Measurements from ENCODE around the gene SCN8A. TPM values are rescaled to one million over a fixed set of nuclear protein-coding genes. Genes with fewer than 3 reads are reported as not detected.

The SCN8A gene
- total and polyA plus RNA-seq, 9 donors, result 0.24 to 1.2 (median 0.63) TPM

DNA sequence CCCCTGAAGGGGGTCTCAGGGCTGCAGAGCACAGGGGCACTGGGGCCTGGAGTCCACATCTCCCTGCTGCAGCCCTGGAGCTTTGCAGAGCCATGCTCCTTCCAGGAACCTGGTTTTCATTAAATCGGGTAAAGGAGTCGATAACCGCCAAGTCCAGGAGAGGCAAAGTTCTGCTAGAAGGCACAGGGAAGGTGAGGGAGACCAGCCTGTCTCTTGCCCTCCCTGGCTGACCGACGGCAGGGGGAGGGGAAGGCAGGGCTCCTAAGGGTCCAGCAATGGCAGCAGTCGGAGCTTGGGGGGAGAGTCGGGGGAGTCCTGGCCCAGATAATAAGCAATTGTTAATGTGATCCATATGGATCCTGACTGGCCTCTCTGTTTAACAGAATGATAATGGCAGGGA lies 254.4 kb downstream of the SCN8A start:
- H3K4me1 ChIP-seq (ENCODE audit: control insufficient read depth, insufficient read depth, low read length), result peaks cover 49% of the 10 kb centered on the region
- H3K4me3 ChIP-seq (ENCODE audit: low read length), result no peak overlapping the region
- 24% methylated on average over 7 of the region's 7 CpGs for WGBS (ENCODE audit: insufficient coverage)
- no peaks in the 10 kb centered on the region for H3K36me3 ChIP-seq (ENCODE audit: control insufficient read depth, insufficient read depth, low read length)
- DNase-seq, result peak; percentile 43
- no peak overlapping the region for H3K27ac ChIP-seq (ENCODE audit: low read length)
- H3K27me3 ChIP-seq (ENCODE audit: control insufficient read depth, insufficient read depth, low read length), result peaks cover 60% of the 10 kb centered on the region
- H3K9me3 ChIP-seq (replicated peaks; ENCODE audit: control insufficient read depth, low read depth, low read length), result no peaks in the 10 kb centered on the region

DNA sequence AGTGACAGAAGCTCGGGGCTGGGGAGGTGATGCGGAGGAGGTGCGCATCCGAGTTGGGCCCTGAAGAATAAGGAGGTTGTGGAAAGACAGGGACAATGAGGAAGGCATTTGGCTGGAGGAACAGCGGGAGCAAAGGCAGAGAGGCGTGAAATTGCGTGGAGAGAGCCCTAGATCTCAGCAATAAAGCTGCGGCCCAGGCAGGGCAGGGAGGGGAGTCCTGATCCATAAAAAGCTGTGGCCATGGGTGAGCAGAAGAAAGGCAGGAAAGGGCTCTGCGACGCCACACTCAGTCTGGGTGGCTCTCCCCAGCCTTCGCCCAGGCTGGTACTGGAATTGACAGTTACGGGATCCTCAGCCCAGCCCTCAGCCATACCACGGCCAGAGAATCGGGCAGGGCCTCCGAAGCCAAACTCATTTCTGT lies 255.2 kb downstream of the SCN8A start:
- no peaks in the 10 kb centered on the region for H3K36me3 ChIP-seq (ENCODE audit: control insufficient read depth, insufficient read depth, low read length)
- no peak overlapping the region for H3K4me3 ChIP-seq (ENCODE audit: low read length)
- DNase-seq, result no peak
- peak overlapping the region; percentile 51 for H3K27ac ChIP-seq (ENCODE audit: low read length)
- no peaks in the 10 kb centered on the region for H3K9me3 ChIP-seq (replicated peaks; ENCODE audit: control insufficient read depth, low read depth, low read length)
- WGBS (ENCODE audit: insufficient coverage), result 57% methylated on average over 10 of the region's 15 CpGs
- H3K4me1 ChIP-seq (ENCODE audit: control insufficient read depth, insufficient read depth, low read length), result peaks cover 49% of the 10 kb centered on the region
- H3K27me3 ChIP-seq (ENCODE audit: control insufficient read depth, insufficient read depth, low read length), result peaks cover 63% of the 10 kb centered on the region

DNA sequence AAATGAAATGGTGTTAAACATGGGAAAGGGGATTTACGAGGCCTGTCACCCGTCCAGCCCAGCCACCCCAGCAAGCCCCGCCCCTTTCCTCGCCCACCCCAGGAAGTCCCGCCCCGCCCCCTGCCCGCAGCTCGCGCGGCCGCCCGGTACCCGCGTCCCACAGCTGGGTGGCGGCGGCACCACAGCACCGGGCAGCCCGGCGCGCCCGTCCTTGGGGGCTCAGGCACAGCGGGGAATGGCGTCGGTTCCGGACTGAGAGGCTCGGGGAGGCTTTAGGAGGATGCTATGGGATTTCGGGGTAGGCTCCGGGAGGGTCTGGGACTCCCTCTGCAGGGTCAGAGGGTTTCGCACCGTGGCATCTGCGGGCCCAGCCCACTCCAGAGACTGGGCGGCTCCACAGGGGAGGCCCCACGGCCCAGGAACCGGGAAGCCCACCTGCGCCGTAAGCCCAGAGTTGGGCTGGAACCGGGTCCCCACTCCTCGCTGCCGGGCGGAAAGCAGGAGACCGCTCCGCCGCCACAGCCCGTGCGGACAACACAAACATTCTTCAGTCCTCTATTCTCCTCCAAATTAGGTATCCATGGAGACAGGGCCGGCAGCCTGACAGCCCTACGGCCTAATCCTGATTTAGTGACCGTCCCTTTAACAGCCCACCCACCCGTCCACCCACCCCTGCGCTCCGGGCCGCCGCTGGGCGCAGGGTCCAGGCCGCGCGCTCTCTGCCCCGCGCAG lies 256.0 kb downstream of the SCN8A start:
- H3K27ac ChIP-seq (ENCODE audit: low read length), result peak overlapping the region; percentile 67
- H3K27me3 ChIP-seq (ENCODE audit: control insufficient read depth, insufficient read depth, low read length), result peaks cover 59% of the 10 kb centered on the region
- H3K4me1 ChIP-seq (ENCODE audit: control insufficient read depth, insufficient read depth, low read length), result peaks cover 47% of the 10 kb centered on the region
- H3K9me3 ChIP-seq (replicated peaks; ENCODE audit: control insufficient read depth, low read depth, low read length), result no peaks in the 10 kb centered on the region
- peak overlapping the region; percentile 63 for H3K4me3 ChIP-seq (ENCODE audit: low read length)
- H3K36me3 ChIP-seq (ENCODE audit: control insufficient read depth, insufficient read depth, low read length), result no peaks in the 10 kb centered on the region
- DNase-seq, result peak; percentile 70
- WGBS (ENCODE audit: insufficient coverage), result under 1% methylated on average over 52 of the region's 59 CpGs

DNA sequence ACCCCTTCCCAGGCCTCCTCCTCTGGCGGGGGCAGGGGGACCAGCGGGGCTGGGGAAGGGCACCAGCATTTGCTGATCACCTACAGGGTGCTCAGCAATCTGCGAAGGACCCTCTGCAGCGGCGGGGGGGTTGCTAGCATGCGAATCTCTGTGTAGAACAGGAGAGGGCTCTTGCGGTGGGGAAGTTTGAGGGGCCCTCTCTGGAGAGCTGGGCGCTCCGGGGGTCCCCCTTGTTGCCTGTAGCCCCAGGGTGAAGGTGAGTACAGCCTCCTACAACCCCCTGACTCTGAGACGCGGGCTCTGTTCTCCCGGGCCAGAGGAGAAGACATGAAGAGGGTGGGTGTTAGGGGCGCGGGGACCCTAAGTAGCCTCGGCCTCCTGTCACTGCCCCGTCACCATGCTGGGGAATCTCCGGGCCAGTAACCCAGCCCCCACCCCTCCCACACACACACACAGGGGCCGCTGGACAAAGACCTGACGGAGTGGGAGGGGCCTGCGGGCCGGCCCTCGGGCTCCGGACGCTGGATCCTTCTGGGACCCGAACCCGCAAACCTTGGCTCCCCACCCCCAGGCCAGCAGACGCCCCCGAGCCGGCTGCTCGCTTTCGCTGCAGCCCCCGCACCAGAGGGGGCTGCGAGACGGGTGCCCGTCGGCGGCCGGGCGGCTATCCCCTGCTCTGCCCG lies 256.8 kb downstream of the SCN8A start:
- peak overlapping the region; percentile 76 for H3K27ac ChIP-seq (ENCODE audit: low read length)
- WGBS (ENCODE audit: insufficient coverage), result 0% methylated on average over 17 of the region's 40 CpGs
- H3K4me1 ChIP-seq (ENCODE audit: control insufficient read depth, insufficient read depth, low read length), result peaks cover 53% of the 10 kb centered on the region
- H3K4me3 ChIP-seq (ENCODE audit: low read length), result peak overlapping the region; percentile 63
- H3K9me3 ChIP-seq (replicated peaks; ENCODE audit: control insufficient read depth, low read depth, low read length), result no peaks in the 10 kb centered on the region
- DNase-seq, result peak; percentile 59
- H3K36me3 ChIP-seq (ENCODE audit: control insufficient read depth, insufficient read depth, low read length), result no peaks in the 10 kb centered on the region
- H3K27me3 ChIP-seq (ENCODE audit: control insufficient read depth, insufficient read depth, low read length), result peaks cover 58% of the 10 kb centered on the region

DNA sequence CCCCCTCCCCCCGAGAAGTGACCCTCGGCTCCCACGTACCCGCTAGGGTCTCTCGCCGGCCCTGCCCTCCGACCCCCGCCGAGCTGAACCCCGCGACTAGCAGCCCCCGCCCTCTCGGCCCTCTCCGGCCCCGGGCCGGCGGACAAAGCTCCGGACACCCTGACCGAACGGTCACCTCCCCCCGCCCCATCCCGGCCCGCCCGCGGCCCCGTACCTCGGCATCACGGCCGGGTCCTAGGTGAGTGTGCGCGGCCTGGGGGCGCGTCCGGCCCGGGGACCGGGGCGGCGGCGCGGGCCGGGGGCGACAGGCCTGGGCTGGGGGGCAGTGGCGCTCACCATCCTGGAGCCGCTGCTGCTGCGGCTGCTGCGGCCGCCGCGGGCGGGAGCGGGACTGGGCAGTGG lies 257.3 kb downstream of the SCN8A start, which contains the start of gene FIGNL2:
Gene FIGNL2, minus strand, starts transcription at position 393 of the 402 bp plus-strand sequence. CDS start 26,305 bp downstream, outside the sequence.
- peak within 1 kb of the TSS; percentile 76 for H3K27ac ChIP-seq (ENCODE audit: low read length)

DNA sequence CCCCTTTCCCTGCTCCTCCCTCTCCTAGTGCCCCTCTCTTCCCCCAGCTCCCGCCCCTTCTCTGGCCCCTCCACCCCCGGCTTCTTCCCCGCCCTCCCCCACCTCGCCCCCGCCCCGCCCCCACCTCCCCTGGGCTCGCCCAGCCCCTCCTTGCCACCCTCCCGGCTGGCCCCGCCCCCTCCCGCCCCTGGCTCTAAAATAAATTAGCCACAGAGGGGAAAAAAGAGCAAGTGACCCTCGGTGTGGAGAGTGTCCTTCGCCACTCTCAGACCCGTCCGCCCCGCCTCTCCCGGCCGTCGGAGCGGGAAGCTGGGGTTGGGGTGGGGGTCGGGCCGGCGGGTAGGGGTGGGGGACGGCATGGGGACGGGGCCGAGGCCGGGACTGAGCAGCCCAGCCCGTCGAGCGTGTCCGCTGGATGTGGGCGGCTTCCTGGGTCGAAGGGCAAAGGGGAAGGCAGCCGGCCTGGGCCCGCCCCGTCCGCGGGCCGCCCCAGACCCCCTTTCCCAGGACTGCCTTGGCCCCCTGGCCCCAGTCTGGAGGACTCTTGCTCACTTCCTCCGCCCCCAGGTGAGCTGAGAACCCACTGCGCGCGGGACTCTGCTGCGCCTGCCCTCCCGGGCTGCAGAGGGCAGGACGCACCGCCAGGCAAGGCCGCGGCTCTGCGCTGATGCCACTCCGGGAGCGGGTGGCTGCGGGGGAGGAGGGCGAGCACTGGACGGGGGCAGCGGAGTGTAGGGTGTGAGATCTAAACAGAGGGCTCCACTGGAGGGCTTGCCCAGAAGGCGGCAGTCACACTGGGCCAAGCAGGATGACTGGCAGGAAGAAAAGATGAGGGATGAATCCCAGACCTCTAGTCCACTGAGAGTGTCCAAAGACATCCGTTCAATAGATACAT lies 258.1 kb downstream of the SCN8A start:
- peaks cover 57% of the 10 kb centered on the region for H3K4me1 ChIP-seq (ENCODE audit: control insufficient read depth, insufficient read depth, low read length)
- H3K27ac ChIP-seq (ENCODE audit: low read length), result peak overlapping the region; percentile 51
- peak; percentile 62 for DNase-seq
- peak overlapping the region; percentile 13 for H3K4me3 ChIP-seq (ENCODE audit: low read length)
- H3K27me3 ChIP-seq (ENCODE audit: control insufficient read depth, insufficient read depth, low read length), result peaks cover 53% of the 10 kb centered on the region
- no peaks in the 10 kb centered on the region for H3K9me3 ChIP-seq (replicated peaks; ENCODE audit: control insufficient read depth, low read depth, low read length)
- H3K36me3 ChIP-seq (ENCODE audit: control insufficient read depth, insufficient read depth, low read length), result no peaks in the 10 kb centered on the region
- WGBS (ENCODE audit: insufficient coverage), result 15% methylated on average over 40 of the region's 57 CpGs

More for the DNA sequence above, 257.3 kb downstream of the SCN8A start, which contains the start of gene FIGNL2:
- Histone ChIP-seq H3K9me3 (replicated peaks; ENCODE audit: control insufficient read depth, low read depth, low read length) (no peaks in the 10 kb centered on the region), H3K36me3 (ENCODE audit: control insufficient read depth, insufficient read depth, low read length) (no peaks in the 10 kb centered on the region), H3K27me3 (ENCODE audit: control insufficient read depth, insufficient read depth, low read length) (peaks cover 58% of the 10 kb centered on the region), H3K4me1 (ENCODE audit: control insufficient read depth, insufficient read depth, low read length) (peaks cover 57% of the 10 kb centered on the region), H3K4me3 (ENCODE audit: low read length) (peak within 1 kb of the TSS; percentile 63)
- DNase-seq, result no peak
- under 1% methylated on average over 44 of the region's 51 CpGs for WGBS (ENCODE audit: insufficient coverage)

DNA sequence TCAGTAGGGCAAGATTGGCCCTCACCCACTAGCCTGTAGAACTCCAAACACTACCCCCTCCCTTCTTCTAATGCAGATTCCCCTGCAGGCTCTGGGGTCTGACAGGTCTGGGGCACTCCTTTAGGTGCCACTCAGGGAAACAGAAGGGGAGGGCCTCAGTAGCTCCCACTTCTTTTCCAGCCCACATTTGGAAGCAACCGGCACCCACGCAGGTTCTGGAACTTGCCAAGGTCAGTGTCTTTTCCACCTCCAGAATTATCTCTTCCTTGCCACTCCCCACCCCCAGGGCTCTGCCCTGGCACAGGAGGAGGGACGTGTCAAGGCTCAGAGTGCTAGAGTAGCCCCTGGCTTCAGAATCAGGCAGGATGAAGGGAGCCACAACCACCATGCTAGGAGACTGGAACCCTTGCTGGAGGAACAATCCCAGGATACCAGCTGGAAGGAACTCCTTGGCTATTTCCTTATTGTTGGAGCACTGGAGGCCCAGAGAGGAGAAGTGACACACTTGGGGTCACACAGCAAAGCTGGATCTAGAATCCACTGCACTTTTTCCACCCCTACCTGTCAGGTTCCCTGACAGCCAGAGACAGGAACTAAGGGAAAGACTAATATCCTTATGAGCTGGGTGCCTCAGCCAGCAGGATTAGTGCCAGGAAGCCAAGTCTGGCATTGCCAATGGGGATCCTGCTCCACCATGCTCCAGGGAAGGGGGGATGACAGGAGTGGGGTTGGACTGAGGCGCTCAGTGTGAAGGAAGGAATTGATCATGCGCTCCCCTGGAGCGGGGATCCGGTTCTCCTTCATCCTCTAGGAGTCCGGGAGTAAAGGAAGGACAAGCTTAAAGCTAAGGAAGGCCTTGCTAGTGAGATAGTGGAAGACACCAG lies 259.3 kb downstream of the SCN8A start:
- no peak for DNase-seq
- H3K9me3 ChIP-seq (replicated peaks; ENCODE audit: control insufficient read depth, low read depth, low read length), result no peaks in the 10 kb centered on the region
- no peaks in the 10 kb centered on the region for H3K36me3 ChIP-seq (ENCODE audit: control insufficient read depth, insufficient read depth, low read length)
- 65% methylated on average over 5 of the region's 8 CpGs for WGBS (ENCODE audit: insufficient coverage)
- peaks cover 47% of the 10 kb centered on the region for H3K27me3 ChIP-seq (ENCODE audit: control insufficient read depth, insufficient read depth, low read length)
- H3K4me3 ChIP-seq (ENCODE audit: low read length), result no peak overlapping the region
- peak overlapping the region; percentile 21 for H3K27ac ChIP-seq (ENCODE audit: low read length)
- peaks cover 52% of the 10 kb centered on the region for H3K4me1 ChIP-seq (ENCODE audit: control insufficient read depth, insufficient read depth, low read length)

DNA sequence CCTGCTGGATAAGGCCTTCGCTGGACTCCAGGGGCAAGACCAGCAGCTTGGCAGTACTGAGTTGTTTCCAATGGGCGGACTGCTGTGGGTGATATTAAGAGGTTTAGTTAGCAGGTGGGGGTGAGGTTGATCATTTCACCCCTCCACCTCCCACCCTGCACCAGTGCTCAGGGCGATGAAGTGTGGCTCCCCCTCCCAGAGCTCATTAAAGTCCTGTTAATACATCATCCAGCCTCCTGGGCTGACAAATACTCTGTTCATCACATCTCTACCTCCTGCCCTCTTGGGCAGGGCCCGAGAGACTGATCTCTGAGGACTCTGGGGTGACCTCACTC lies 259.9 kb downstream of the SCN8A start:
- Histone ChIP-seq H3K36me3 (ENCODE audit: control insufficient read depth, insufficient read depth, low read length) (no peaks in the 10 kb centered on the region), H3K4me1 (ENCODE audit: control insufficient read depth, insufficient read depth, low read length) (peaks cover 52% of the 10 kb centered on the region), H3K27me3 (ENCODE audit: control insufficient read depth, insufficient read depth, low read length) (peaks cover 45% of the 10 kb centered on the region), H3K4me3 (ENCODE audit: low read length) (no peak overlapping the region), H3K27ac (ENCODE audit: low read length) (no peak overlapping the region), H3K9me3 (replicated peaks; ENCODE audit: control insufficient read depth, low read depth, low read length) (no peaks in the 10 kb centered on the region)
- no peak for DNase-seq
- 50% methylated on average over 1 of the region's 4 CpGs for WGBS (ENCODE audit: insufficient coverage)

DNA sequence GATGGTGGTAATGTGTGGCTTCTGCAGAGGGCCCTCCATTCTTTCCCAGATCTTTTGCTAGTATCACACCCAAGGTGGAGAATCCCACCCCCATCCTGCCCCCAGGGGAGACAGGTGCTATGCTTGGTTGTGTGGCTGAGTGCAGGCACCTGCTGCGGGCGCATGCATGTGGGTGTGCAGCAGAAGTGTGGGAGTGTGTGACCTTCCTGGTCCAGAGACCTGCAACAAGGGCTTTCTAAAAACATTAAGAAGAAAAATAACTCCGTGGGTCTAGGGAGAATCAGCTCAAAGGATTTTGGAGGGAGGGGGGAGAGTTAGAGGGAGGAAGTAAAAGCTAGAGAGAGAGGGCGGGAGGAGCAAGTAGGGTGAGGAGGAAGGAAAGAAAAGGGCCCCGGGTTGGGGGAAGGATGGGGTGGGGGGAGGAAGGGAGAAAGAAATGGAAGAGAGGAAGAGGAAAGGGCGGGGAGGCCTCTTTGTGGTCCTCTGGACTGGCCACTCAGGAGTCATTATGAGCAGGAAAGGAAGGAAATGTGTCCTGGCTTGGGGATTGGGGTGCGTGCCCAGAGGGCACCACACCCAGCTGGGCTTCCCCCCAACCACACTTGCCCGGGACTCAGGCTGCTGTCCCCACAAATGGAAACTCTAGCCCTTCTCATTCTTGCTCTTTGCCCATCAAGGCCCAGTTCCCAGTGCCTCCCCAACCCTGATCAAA lies 260.5 kb downstream of the SCN8A start:
- Histone ChIP-seq H3K4me3 (ENCODE audit: low read length) (no peak overlapping the region), H3K27ac (ENCODE audit: low read length) (peak overlapping the region; percentile 3), H3K9me3 (replicated peaks; ENCODE audit: control insufficient read depth, low read depth, low read length) (no peaks in the 10 kb centered on the region), H3K36me3 (ENCODE audit: control insufficient read depth, insufficient read depth, low read length) (no peaks in the 10 kb centered on the region), H3K27me3 (ENCODE audit: control insufficient read depth, insufficient read depth, low read length) (peaks cover 41% of the 10 kb centered on the region), H3K4me1 (ENCODE audit: control insufficient read depth, insufficient read depth, low read length) (peaks cover 52% of the 10 kb centered on the region)
- peak; percentile 46 for DNase-seq
- WGBS (ENCODE audit: insufficient coverage), result 33% methylated on average over 7 of the region's 8 CpGs

Data from muscle of leg (tissue), 11 donors.